T-helper 2 cell (primary cell): ENCODE data around the gene ARHGEF28.

Experiments
- DNase-seq, 5 experiments: peaks; one replicate each; pipeline versions ENCODE4 v3.0.0 to v3.0.0-alpha.2; 2012 to 2022

The ARHGEF28 gene

GRCh38 chr5:73823508-73823925 lies 197.5 kb downstream of the ARHGEF28 start:
- peak in 1 of 5 experiments; percentile 21 for DNase-seq

DNA sequence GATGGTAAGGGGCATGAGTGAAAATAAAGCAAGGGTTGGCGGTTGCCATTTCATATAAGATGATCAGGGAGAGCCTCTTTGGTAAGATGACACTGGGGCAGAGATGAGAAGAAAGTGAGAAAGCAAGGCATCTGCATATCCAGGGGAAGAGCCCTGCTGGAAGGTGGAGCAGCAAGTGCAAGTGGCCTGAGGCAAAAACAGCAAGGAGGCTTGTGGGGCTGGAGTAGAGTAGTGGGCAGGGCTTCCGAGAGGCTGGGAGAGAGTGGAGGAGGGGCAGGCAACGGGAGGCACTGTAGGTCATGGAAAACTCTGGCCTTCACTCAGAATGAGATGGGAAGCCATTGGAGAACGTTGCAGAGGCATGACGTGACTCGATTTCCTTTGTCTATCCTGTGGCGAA lies 199.2 kb downstream of the ARHGEF28 start:
- no peak for DNase-seq

- DNase-seq, result no peak
These were observed 199.7 kb downstream of the ARHGEF28 start for GRCh38 chr5:73825736-73826135.

DNA sequence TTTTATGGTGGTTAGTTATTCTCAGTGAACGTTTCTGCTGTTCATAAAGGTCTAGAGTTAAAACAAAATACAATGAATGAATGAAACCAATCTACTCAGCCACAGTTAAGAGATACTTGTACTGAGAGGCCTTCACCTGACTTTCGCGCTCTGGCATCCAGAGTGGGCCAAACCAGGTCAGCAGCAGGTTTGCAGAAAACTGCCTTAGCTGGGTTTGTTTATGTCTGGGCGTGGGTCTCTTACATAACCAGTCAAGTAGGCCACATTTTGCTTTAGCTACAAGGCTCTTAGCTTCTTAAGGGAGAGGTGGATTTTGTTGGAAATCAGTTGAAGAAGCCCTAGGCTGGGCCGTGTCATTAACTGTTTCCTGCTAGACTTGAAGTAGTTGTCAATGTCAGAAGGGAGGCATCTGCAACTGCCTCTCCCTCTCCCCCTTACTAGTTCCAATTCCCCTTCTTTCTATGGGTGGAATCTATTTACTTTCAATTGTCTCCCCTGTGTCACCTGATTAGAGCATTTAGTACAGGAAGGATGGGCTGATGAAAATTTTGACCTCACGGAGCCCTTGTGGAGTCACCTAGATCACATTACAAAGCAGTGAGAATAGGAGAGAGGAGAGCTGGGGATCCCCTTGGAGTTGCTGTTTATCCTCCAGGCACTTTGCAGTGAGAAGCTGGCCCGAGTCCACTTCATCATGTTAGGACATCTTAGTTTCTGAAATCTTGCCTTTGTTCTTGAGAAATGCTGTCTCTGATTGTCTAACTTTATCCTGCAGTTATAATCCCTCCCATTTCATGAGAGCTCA lies 200.5 kb downstream of the ARHGEF28 start:
- DNase-seq, result no peak

GRCh38 chr5:73827106-73827450 lies 201.1 kb downstream of the ARHGEF28 start:
- no peak for DNase-seq

GRCh38 chr5:73828465-73828864 lies 202.5 kb downstream of the ARHGEF28 start:
- DNase-seq, result no peak

DNA sequence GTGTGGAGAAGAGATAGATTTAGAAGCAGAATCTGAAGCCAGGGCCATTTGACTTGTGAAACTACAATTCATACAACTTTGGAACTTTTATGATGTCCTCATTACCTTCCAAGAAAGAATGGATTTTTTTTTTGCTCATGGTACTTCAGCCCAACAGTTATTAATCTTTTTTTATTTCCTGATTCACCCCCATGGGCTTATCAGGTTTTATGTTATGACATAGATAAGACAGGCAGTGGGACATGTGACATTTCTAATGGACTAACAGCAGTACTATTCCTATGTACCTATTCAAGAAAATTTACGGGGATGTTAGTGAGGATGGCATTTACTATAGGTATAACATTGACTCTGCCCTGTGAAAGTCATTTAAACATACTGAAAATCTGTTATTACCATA lies 204.7 kb downstream of the ARHGEF28 start:
- DNase-seq, result no peak

GRCh38 chr5:73831066-73831465 lies 205.1 kb downstream of the ARHGEF28 start:
- no peak for DNase-seq

- DNase-seq, result no peak
These were observed 208.7 kb downstream of the ARHGEF28 start for GRCh38 chr5:73834693-73835092.

- DNase-seq, result no peak
These were observed 209.7 kb downstream of the ARHGEF28 start for GRCh38 chr5:73835726-73836125.

DNA sequence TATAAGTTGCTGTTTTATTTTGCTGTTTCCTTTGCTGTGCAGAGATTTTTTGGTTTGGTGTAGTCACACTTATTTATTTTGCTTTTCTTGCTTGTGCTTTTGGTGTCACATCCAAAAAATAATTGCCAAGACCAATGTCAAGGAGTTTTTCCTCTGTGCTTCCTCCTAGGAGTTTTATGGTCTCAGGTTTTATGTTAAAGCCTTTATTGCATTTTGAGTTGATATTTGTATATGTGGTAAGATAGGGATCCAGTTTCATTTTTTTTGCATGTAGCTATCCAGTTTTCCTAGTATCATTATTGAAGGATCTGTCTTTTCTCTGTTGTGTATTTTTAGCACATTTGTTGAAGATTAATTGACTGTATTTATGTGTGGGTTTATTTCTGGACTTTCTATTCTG lies 210.6 kb downstream of the ARHGEF28 start:
- no peak for DNase-seq

GRCh38 chr5:73838901-73839300 lies 212.9 kb downstream of the ARHGEF28 start:
- no peak for DNase-seq

DNA sequence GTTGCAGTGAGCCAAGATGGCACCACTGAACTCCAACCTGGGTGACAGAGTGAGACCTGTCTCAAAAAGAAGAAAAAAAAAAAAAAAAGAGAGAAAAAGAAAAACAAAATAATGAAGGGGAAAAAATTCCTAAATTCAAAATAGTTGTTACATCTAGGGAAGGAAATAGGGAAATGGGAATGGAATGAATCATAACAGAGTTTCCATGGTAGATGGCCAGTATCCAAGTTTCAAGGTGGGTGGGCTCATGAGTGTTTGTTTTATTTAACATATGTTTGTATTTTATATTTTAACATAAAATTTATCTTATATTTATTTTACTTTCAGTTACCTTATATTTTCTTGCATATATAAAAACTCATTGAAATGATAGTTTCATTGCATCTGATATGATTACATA lies 215.6 kb downstream of the ARHGEF28 start:
- no peak for DNase-seq

DNA sequence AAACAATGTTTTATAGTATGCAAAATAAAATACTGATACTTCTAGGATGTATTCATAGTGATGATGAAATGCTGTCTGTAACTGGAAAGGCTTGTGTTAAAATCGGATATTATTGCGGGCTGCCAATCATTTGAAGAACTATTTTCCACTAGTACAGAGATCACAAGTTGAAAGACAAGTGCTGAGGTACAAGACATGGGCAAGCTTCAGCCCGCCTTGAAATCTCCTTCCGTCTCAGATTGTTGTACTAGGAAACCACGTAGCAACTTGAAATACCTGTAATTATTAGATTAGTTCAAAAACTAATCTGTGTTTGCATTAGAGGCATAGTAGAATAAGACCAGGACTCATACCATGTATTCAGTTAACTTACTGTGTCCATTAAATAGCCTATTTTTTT lies 218.2 kb downstream of the ARHGEF28 start:
- DNase-seq, result no peak

- DNase-seq, result no peak
These were observed 225.6 kb downstream of the ARHGEF28 start for GRCh38 chr5:73851471-73852181.

DNA sequence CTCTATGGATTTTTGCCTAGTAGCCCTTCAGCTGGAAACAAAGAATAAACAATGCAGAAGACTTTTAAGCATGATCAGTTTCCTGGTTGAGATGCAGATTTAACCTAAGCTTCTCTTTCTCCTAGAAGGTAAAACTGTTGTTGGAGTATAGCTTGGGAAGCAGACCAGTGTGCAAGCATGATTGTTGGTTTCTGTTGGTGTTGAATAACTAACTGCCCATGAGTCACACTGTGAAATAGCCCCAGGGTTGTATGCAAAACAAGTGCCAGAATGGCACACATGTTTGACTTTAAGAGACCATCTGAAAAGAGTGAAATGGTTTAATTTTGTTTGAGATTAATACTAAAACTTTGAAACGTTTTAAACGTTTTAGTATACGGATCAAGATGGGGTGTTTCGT lies 227.1 kb downstream of the ARHGEF28 start:
- no peak for DNase-seq

DNA sequence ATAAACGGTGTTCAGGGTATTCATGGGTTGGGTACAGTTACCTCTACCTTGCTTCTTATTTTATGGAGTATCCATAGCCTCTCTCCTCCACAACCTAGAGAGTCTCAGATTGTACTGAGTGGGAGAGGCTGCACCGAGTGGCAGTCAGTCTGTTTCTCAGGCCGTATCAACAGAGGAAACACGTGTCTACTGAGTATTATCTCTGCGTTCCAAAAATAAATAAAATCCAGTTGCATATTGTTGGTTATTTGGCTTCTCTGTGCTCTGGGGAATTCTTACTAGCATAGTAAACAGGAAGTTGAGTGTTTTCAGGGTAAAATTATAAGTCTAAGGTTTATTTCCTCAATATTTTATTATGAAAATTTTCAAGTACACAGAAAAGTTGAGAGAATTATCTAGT lies 231.0 kb downstream of the ARHGEF28 start:
- no peak for DNase-seq

- DNase-seq, result no peak
These were observed 231.4 kb downstream of the ARHGEF28 start for GRCh38 chr5:73857446-73857845.

DNA sequence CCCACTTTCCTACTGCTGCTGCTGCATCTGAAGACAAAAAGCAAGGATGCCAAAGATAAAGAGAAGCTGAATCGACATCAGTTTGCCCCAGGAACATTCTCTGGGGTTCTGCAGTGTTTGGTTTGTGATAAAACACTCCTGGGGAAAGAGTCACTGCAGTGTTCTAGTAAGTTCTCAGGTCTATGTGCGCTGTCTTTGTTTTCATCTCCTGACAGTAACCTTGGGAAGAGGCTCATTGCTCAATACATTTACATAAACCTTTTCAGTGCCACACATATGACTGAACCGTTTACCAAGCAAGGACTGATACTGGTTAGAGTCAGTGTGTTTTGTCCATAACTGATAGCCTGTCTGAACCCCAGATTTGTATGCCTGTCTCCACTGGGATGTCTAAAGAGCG lies 232.1 kb downstream of the ARHGEF28 start:
- no peak for DNase-seq

DNA sequence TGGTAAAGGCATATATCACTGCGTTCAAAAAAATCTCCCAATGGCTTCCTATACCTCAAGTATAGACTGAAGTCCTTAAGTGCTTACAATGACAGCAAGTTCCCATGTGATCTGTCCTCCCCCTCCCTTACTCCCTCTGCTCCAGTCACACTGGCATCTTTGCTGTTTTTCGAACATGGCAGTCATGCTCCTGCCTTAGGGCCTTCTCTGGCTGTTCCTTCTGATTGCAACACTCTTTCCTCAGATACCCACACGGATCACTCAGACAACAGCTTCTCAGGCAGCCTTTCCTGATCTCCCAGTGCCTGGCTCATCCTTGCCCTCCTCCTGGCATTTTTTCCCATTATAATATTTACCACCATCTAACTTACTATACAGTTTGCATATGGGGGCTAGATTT lies 232.8 kb downstream of the ARHGEF28 start:
- DNase-seq, result no peak

DNA sequence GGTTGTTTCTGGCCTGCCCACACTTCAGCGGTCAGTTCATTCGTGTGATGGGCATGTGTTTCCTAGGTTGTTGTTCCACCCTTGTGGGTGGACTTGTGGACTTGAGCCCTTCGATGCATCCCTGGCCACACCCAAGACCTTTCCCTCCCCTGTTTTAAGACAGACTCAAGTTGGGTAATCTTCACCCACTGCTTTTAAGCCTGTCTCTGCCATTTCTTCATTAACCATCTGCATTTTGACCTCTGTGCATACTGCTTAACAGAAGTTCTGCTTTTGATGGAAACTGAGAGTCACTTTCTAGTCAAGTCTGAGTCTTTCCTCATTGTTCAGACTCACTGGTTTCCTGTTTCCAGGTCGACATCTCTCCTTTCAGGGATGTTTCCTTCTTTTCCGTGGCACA lies 233.7 kb downstream of the ARHGEF28 start:
- DNase-seq, result no peak

- no peak for DNase-seq
These were observed 235.5 kb downstream of the ARHGEF28 start for GRCh38 chr5:73861313-73861988.

DNA sequence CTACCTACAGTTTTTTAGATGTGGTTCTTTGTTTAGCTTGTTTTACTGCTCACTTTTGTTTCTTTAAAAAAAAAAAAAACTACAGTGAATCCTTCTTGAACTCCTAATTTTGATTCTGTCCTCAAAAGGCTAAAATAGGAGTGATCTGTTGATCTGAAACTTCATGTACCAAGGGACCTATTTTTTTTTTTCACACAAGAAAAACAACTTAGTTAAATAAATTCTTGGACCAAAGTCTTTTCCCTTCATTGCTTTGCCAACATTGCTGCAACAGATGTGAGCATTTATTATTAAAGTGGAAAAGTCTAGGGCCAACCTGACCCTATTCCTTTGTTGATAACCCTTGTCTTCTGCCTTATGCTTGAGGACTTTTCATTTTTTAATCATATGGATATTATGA lies 236.8 kb downstream of the ARHGEF28 start:
- DNase-seq, result no peak

- DNase-seq, result no peak
These were observed 237.9 kb downstream of the ARHGEF28 start for GRCh38 chr5:73863876-73864275.
